ENCODE data around the gene DGKD.

Gene DGKD

DNA sequence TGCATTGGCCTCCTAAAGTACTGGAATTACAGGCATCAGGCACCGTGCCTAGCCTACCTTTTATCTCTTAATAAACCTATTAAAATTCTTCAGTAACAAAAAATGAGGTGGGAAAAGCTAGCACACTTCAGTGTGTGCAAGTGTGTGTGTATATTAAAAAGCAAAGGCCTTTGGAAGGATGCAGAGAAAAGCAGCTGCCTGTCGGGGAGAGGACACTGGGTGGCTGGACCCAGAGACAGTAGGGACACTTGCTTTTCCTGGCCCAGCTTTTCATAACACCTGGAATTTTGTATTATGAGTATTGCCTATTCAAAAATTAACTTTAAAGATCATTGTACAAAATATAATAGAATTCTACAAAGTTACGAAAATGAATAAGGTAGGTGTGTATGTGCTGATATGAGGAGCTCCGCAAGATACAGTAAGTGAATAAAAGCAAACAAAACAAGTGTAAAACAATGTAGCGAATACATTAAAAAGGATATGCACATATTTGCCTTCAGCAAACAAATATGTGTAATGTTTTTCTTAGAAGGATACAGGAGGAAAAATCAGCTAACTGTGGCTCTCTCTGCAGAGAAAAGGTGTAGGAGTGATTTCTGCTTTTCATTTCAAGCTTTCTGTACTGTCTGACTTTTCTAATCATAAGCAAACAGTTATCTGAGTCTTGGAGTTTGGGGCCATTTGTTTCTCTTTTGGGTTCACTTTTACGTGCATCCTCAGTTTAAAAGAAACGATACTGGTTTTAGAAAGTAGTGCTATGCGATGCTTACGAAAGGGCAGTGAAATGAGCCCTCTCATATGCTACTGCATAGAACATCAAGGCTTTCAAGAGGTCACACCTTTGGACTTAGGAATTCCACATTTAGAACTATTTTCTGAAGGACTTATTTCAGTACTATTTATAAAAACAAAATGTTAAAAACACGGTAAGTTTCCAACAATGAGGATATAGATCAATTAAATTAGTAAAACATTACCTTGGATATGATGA, 141.5 kb downstream of the DGKD start:
- no peak for DNase-seq (ENCODE audit: low read depth)
- TF ChIP-seq, protein P1, sequence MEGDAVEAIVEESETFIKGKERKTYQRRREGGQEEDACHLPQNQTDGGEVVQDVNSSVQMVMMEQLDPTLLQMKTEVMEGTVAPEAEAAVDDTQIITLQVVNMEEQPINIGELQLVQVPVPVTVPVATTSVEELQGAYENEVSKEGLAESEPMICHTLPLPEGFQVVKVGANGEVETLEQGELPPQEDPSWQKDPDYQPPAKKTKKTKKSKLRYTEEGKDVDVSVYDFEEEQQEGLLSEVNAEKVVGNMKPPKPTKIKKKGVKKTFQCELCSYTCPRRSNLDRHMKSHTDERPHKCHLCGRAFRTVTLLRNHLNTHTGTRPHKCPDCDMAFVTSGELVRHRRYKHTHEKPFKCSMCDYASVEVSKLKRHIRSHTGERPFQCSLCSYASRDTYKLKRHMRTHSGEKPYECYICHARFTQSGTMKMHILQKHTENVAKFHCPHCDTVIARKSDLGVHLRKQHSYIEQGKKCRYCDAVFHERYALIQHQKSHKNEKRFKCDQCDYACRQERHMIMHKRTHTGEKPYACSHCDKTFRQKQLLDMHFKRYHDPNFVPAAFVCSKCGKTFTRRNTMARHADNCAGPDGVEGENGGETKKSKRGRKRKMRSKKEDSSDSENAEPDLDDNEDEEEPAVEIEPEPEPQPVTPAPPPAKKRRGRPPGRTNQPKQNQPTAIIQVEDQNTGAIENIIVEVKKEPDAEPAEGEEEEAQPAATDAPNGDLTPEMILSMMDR (conservative IDR thresholded peaks at IDR 0.05; ENCODE audit: low read depth, low read length): no peak
- no peak overlapping the region for H3K4me3 ChIP-seq (ENCODE audit: low read length)

DNA sequence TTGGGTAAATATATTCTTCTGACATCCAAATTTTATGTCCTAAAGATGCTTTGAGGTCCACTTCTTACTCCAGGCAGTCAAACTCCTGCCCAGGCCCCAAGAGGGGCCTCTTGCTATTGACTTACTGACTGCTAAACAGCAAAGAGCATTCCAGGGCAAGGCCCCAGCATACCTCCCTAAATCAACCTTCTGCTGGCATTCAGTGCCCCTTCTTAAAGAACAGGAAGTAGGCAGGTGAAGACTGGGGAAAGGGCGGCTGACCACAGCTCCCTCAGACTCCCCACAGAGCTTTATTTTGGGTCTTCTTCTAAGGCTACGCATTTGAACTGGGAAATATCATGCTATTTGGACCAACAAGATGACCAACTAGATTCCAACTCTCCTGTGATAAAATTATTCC, 143.4 kb downstream of the DGKD start:
- DNase-seq (ENCODE audit: low read depth): no peak
- H3K4me3 ChIP-seq (ENCODE audit: low read length): no peak overlapping the region
- TF ChIP-seq, protein P1 (conservative IDR thresholded peaks at IDR 0.05; ENCODE audit: low read depth, low read length): no peak

DNA sequence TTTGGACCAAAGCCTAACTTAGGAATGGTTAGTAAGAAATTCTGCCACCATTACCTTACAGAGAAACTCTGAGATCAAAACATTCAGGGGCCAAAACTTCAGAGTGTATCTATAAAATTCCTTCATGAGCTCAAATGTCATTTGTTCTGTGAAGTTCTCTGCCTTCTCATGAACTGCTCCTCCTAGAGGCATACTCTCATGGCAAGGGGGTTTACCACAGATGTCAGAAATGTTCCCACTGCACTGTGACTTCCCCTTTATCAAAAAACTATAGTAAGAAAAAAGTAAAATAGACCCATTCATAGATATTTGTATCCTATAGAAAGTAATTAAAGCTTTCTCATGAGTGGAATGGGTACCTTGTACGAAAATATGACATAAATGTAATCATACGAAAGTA, 143.8 kb downstream of the DGKD start:
- DNase-seq (ENCODE audit: low read depth): no peak
- no peak overlapping the region for H3K4me3 ChIP-seq (ENCODE audit: low read length)
- TF ChIP-seq, protein P1 (conservative IDR thresholded peaks at IDR 0.05; ENCODE audit: low read depth, low read length): no peak

DNA sequence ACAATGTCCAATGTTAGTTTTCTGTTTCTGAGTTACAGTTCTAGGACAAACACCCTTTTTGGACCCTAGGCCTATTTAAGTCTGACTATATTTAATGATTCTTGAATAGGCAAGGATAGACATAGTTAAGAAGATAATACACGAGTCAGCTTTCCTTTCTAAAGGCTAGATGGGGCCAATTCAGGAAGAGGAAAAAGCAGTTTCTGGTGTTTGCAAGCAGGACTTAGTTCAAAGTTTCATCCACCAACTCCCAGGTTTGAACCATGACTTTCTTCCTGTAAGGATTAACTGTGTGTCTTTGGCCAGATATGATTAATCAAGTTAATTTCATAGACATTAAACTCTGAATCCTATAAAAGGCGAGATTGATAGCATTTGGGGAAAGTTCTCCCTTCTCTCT, 145.6 kb downstream of the DGKD start:
- DNase-seq (ENCODE audit: low read depth): no peak
- TF ChIP-seq, protein P1 (conservative IDR thresholded peaks at IDR 0.05; ENCODE audit: low read depth, low read length): no peak

DNA sequence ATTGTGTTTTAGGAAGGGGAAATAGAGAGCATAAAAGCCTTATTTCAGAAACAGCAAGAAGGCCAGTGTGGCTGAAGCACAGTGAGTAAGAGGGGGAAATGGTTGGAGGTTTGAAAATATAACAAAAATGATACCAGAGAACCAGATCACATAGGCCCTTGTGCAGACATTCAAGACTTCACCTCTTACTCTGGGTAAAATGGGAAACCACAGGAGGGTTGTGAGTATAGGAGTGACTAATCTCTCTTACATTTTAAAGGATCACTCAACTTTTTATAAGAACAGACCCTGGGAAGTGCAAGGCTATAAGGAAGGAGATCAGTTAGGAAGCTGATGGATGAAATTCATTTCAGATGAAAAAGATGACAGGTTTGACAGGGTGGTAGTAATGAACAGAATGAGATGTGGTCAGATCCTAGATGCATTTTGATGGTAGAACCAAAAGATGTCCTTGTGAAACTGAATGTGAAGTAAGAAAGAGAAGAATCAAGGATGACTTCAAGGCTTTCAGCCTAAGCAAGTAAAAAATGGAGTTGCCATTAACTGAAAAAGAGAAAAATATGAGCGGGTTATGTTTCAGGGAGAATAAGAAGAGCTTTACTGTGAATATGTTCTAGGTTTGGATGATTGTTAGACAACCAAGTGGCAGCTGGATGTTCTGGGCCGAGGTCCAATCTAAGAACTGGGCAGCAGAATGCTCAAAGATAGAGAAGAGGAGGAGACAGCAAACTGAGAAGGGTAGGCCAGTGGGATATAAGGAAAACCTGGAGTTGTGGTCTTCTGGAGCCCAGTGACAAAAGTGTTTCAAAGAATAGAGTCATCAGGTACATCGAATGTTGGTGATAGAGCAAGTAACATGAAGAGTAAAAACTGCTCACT, 147.1 kb downstream of the DGKD start:
- no peak overlapping the region for H3K4me3 ChIP-seq (ENCODE audit: low read length)
- TF ChIP-seq, protein P1 (conservative IDR thresholded peaks at IDR 0.05; ENCODE audit: low read depth, low read length): no peak
- DNase-seq (ENCODE audit: low read depth): no peak

More for the DNA sequence above, 145.6 kb downstream of the DGKD start:
- no peak overlapping the region for H3K4me3 ChIP-seq (ENCODE audit: low read length)

DNA sequence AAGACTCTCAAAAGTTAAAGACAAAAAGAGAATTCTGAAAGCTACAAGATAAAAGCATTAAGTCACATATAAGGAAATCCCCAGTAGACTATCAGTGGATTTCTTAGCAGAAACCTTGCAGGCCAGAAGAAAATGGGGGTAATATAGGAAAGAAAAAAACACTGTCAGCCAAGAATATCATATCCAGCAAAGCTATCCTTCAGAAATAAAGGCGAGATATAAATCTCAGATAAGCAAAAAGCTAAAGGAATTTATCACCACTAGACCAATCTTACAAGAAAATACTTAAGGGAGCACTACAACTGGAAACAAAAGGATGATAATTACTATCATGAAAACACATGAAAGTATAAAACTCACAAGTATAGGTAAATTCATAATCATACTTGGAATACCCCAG, 149.2 kb downstream of the DGKD start:
- TF ChIP-seq, protein P1 (conservative IDR thresholded peaks at IDR 0.05; ENCODE audit: low read depth, low read length): no peak
- no peak for DNase-seq (ENCODE audit: low read depth)
- no peak overlapping the region for H3K4me3 ChIP-seq (ENCODE audit: low read length)
